Esophagus (tissue), 2 donors: ENCODE data around the gene NKAIN4. TPM values are rescaled to one million over a fixed set of nuclear protein-coding genes. Genes with fewer than 3 reads are reported as not detected.

Experiments used
- H3K27ac ChIP-seq, 2 donors: one replicate each; pipeline ENCODE4 v1.5.1; 2013; ENCODE audit warnings: low read depth in 2 of 2, mild to moderate bottlenecking in 2 of 2, inconsistent platforms in 1 of 2, low read length in 1 of 2, moderate library complexity in 1 of 2
- H3K27me3 ChIP-seq, 2 donors: one replicate each; pipeline ENCODE4 v1.6.1; 2013; ENCODE audit warnings: low read length in 2 of 2, control low read depth in 1 of 2, mild to moderate bottlenecking in 1 of 2; ENCODE audit not compliant: insufficient read depth in 2 of 2, control insufficient read depth in 1 of 2
- H3K36me3 ChIP-seq, 2 donors: one replicate each; pipeline ENCODE4 v1.6.1; 2013; ENCODE audit warnings: low read length in 1 of 2; ENCODE audit not compliant: control insufficient read depth in 2 of 2, insufficient read depth in 2 of 2
- H3K4me1 ChIP-seq, 2 donors: one replicate each; pipeline ENCODE4 v1.6.1; 2013; ENCODE audit warnings: low read length in 1 of 2; ENCODE audit not compliant: control insufficient read depth in 2 of 2, insufficient read depth in 2 of 2
- H3K4me3 ChIP-seq, 2 donors: one replicate each; pipeline ENCODE4 v1.5.1; 2013; ENCODE audit warnings: low read length in 2 of 2, mild to moderate bottlenecking in 2 of 2, low read depth in 1 of 2, moderate library complexity in 1 of 2
- H3K9me3 ChIP-seq, 2 donors: one replicate each; pipeline ENCODE4 v1.6.1; 2013; ENCODE audit warnings: mild to moderate bottlenecking in 2 of 2, low read depth in 1 of 2, low read length in 1 of 2, moderate library complexity in 1 of 2; ENCODE audit not compliant: control insufficient read depth in 2 of 2, insufficient read depth in 1 of 2
- WGBS, 2 donors: extraction: QIAGEN DNeasy Blood & Tissue Kit; methylation state at CpG; one replicate each; pipeline ENCODE4 v1.1.7; 2013; 5-methylcytosine and 5-hydroxymethylcytosine counted together
- polyA plus RNA-seq, 2 donors: library from polyadenylated mRNA; stranded (reverse); fragments of 200-250 nt; gene quantifications; one replicate each; pipeline ENCODE4 v1.2.3, GENCODE V29; 2013
- donor health status: healthy with polysubstance abuse.
- donor health status: Bipolar disorder and iron deficiency.

The NKAIN4 gene
- polyA plus RNA-seq, 2 donors: not detected

DNA sequence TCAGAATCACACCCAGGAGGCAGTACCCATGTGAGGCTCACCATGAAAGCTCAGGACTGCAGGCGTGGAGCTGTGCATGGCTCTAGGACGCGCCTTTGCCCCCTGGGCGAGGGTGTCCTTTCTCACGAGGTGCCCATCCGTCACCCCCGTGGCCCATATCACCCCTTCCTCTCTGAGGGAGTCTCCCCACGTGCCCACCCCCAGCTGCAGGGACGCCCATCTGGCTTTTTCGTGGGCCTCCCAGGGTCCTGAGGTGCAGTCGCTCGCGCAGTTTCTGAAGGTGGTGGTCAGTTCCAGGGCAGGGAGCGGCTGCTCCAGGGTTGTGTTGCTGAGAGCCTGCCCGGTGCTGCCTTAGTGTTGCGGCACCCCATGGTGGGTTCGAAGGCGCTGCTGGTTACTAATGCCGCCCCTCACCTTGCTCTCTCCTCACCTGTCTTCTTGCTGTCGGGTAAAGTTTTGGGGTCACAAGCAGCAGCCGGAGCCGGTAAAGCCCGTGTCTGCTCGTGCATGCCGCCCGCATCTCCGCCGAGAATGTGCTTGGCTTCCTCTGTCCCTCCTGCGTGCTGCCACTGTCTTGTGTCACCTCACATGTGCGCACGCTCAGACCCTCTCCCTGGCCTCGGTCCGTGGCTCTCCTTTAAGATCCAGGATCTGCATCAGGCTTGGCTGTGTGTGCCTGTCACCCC is 29.3 kb upstream of the NKAIN4 start:
- WGBS, 2 donors: 90 to 92% methylated on average over 33 of the region's 33 CpGs
- H3K36me3 ChIP-seq: peaks cover 4 to 69% of the 10 kb centered on the region in 2 donors

DNA sequence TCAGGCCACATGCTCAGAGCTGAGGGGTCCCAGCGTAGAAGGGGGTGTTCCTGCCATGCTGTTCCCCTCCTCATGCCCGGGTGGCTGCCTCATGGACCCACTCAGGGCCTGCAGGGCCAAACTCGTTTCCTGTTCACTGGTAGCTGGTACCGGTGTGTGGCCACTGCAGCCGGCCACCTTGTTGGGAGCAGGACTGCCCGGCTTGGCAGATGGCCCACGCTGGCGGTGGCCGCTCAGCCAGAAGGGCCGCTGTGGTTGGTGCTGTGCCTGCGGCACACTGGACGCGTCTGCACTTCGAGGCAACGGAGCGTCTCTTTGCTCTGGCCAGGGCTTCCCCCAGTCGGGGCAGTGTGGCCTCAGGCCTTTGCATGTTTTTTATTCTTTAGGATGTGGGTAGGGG is 28.7 kb upstream of the NKAIN4 start:
- WGBS, 2 donors: 91 to 96% methylated on average over 17 of the region's 17 CpGs
- no peak overlapping the region for H3K4me3 ChIP-seq
- H3K27me3 ChIP-seq: no peaks in the 10 kb centered on the region
- H3K36me3 ChIP-seq: peaks cover 4 to 68% of the 10 kb centered on the region in 2 donors
- no peak overlapping the region for H3K27ac ChIP-seq
- H3K4me1 ChIP-seq: no peaks in the 10 kb centered on the region
- H3K9me3 ChIP-seq: no peaks in the 10 kb centered on the region

More for the DNA sequence above, 29.3 kb upstream of the NKAIN4 start:
- Histone ChIP-seq H3K27me3 (no peaks in the 10 kb centered on the region), H3K4me1 (no peaks in the 10 kb centered on the region), H3K9me3 (no peaks in the 10 kb centered on the region), H3K27ac (no peak overlapping the region), H3K4me3 (no peak overlapping the region)

DNA sequence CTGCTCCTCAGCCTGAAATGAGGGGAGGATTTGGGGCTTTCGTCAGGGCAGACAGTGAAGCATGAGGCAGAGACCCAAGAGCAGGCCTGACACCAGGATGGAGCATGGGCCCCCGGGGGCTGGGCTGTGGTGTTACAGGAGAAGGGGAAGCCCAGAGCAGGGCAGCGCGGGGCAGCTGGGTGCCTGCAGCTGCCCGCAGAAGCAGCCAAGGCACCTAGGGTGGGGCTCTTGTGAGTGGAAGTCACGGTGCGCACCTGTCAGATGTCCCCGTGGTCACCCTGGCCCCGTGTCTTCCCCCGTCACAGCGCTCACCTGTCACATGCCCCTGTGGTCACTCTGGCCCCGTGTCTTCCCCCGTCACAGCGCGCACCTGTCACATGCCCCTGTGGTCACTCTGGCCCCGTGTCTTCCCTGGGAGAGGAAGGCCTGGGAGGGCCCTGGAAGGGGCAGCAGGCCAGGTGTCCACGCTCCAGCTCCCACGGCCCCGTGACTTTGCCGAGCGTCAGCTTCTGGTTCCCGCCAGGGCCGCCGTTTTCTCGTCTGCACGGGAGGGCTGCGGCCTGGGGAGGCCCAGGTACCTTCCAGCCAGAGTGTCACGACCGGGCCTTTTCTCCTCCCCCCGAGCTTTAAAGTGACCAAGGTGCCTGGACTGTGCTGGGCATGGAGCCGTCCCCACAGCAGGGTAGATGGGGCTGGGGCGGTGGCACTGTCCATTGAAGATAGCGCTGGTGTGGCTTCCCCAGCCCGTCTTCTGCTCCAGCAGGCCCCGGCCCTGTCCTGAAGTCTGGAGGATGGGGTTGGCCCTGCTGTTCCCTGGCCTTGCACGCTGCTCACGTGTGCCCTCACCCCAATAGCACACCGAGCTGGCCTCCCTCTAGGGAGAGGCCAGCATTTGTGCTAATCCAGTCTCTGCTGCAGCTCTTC is 27.7 kb upstream of the NKAIN4 start:
- H3K4me1 ChIP-seq: no peaks in the 10 kb centered on the region
- H3K36me3 ChIP-seq: peaks cover 10 to 69% of the 10 kb centered on the region in 2 donors
- H3K27ac ChIP-seq: no peak overlapping the region
- no peaks in the 10 kb centered on the region for H3K9me3 ChIP-seq
- no peaks in the 10 kb centered on the region for H3K27me3 ChIP-seq
- WGBS, 2 donors: 91 to 92% methylated on average over 33 to 38 of the region's 38 CpGs
- no peak overlapping the region for H3K4me3 ChIP-seq

DNA sequence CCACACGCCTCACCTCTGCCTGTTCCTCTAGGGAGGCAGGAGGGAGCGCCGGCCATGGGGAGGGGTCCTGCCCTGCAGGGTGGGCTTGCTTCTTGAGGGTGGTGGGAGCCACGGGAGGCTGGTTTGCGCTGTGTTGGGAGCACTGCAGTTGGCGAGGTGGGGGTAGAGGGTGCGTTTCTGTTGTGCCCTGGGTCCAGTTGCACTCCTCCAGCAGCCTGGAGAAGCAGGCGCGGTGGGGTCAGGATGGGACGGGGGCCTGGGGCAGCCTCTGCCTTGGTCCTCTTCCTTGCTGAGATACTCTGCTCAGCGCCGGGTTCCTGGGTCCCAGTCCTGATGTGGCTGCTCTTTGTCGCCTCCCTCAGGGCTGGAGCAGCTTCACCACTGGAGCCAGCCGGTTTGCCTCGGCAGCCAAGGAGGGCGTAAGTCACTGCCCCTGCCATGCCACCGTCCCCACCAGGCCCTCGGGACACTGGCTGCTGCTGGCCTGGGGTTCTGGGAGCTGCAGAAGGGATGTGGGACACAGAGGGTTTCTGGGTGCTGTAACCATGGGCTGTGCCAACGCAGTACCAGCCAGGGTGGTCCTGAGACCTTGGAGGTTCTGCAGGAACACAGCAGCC is 26.8 kb upstream of the NKAIN4 start:
- no peaks in the 10 kb centered on the region for H3K4me1 ChIP-seq
- H3K36me3 ChIP-seq: peaks cover 12 to 72% of the 10 kb centered on the region in 2 donors
- no peaks in the 10 kb centered on the region for H3K9me3 ChIP-seq
- no peaks in the 10 kb centered on the region for H3K27me3 ChIP-seq
- H3K27ac ChIP-seq: no peak overlapping the region
- 80 to 81% methylated on average over 19 of the region's 19 CpGs for WGBS, 2 donors
- H3K4me3 ChIP-seq: no peak overlapping the region

DNA sequence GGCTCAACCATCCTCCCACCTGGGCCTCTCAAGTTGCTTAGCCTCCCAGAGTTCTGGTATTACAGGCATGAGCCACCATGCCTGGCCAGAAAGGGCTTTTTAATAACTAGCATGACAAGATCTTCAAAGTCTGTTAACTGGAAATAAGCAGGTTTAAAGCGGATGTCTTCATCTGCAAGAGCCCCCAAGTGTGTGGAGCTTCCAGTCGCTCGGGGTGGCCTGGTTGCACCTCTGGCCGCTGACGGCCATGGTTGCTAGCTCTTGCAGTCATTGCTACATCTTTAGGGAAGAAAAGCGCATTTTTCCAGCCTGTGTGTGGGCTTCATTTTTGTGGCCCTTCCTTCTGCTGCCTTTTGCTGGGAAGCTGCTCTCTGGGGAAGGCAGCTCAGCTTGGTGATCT is 26.1 kb upstream of the NKAIN4 start:
- peaks cover 7 to 67% of the 10 kb centered on the region in 2 donors for H3K36me3 ChIP-seq
- no peaks in the 10 kb centered on the region for H3K4me1 ChIP-seq
- H3K27ac ChIP-seq: no peak overlapping the region
- no peaks in the 10 kb centered on the region for H3K9me3 ChIP-seq
- no peak overlapping the region for H3K4me3 ChIP-seq
- H3K27me3 ChIP-seq: no peaks in the 10 kb centered on the region
- 95 to 96% methylated on average over 6 of the region's 6 CpGs for WGBS, 2 donors

DNA sequence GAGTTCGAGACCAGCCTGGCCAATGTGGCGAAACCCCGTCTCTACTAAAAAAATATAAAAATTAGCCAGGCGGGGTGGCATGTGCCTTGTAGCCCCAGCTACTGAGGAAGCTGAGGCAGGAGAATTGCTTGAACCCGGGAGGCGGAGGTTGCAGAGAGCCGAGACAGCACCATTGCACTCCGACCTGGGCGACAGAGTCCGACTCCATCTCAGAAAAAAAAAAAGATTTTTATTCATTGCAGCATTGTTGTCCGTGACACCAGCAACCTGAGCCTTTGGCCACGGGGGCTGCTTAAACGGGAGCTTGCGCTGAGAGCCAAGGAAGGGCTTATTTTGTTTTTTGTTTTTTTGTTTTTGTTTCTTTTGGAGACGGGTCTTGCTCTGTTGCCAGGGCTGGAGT is 25.7 kb upstream of the NKAIN4 start:
- Histone ChIP-seq H3K27me3 (no peaks in the 10 kb centered on the region), H3K9me3 (no peaks in the 10 kb centered on the region), H3K4me1 (no peaks in the 10 kb centered on the region), H3K4me3 (no peak overlapping the region), H3K36me3 (peaks cover 7 to 66% of the 10 kb centered on the region in 2 donors), H3K27ac (no peak overlapping the region)
- WGBS, 2 donors: 92% methylated on average over 15 of the region's 15 CpGs

GRCh38 chr20:63278661-63279060 is 24.4 kb upstream of the NKAIN4 start:
- H3K36me3 ChIP-seq: peaks cover 7 to 58% of the 10 kb centered on the region in 2 donors
- H3K27ac ChIP-seq: no peak overlapping the region
- H3K9me3 ChIP-seq: no peaks in the 10 kb centered on the region
- no peaks in the 10 kb centered on the region for H3K27me3 ChIP-seq
- no peak overlapping the region for H3K4me3 ChIP-seq
- 84 to 86% methylated on average over 17 of the region's 17 CpGs for WGBS, 2 donors
- H3K4me1 ChIP-seq: peaks cover 0 to 3% of the 10 kb centered on the region in 2 donors

GRCh38 chr20:63277466-63278272 is 23.4 kb upstream of the NKAIN4 start:
- WGBS, 2 donors: 92 to 93% methylated on average over 30 of the region's 30 CpGs
- no peak overlapping the region for H3K27ac ChIP-seq
- H3K4me3 ChIP-seq: no peak overlapping the region
- H3K4me1 ChIP-seq: peaks cover 0 to 5% of the 10 kb centered on the region in 2 donors
- peaks cover 7 to 48% of the 10 kb centered on the region in 2 donors for H3K36me3 ChIP-seq
- no peaks in the 10 kb centered on the region for H3K27me3 ChIP-seq
- H3K9me3 ChIP-seq: no peaks in the 10 kb centered on the region

DNA sequence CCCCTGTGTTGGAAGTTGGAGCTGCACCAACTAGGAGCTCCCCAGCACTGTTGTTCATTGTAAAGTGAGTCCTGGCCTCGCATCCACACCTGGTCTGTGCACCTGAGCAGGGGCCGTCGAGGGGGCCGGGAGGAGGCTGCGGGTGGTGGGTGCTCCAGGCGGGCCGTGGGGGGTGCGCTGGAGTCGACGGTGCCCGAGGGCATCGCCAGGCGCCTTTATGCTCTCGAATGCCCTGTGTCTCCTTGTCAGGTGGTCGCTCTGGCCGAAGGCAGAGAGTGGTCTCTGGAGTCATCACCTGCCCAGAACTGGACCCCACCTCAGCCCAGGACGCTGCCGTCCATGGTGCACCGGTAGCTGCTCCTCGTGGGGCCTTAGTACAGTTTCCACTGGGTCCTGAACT is 22.7 kb upstream of the NKAIN4 start:
- no peak overlapping the region for H3K27ac ChIP-seq
- H3K36me3 ChIP-seq: peaks cover 7 to 42% of the 10 kb centered on the region in 2 donors
- H3K4me1 ChIP-seq: peaks cover 3 to 5% of the 10 kb centered on the region in 2 donors
- no peak overlapping the region for H3K4me3 ChIP-seq
- no peaks in the 10 kb centered on the region for H3K9me3 ChIP-seq
- no peaks in the 10 kb centered on the region for H3K27me3 ChIP-seq
- WGBS, 2 donors: 93 to 95% methylated on average over 20 of the region's 20 CpGs
